ENCODE measurements around the gene LY6G5C.

DNA sequence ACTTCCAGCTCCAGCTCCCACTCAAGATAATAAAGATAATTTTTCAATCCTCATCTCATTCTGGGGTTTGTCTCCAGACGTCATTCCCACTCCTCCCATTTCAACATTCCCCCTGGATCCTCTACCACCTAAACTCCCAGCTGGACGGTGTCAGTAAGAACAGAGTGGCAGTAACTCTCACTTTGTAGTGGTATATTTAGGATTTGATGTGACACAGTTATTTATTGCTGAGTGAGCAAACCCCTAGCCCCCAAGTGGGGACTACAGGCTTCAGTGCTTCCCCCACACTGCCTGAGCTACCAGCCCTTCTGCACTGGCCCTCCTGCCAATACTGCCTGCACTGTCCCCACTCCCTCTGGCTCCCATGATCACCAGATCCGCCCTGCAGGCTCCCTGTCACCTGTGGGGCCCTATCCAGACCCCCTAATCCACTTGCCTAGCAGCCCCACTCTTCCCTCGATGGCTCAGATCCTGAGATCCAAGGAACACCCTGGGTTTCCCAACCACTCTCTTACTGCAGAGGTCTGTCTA, 22.6 kb downstream of the LY6G5C start:
- TF ChIP-seq BHLHE40 (IDR thresholded peaks at IDR 0.05; ENCODE audit: borderline replicate concordance) (no peak), SP1 (IDR thresholded peaks at IDR 0.05) (no peak), FOXA1 (IDR thresholded peaks at IDR 0.05) (no peak), FOXM1 (IDR thresholded peaks at IDR 0.05; ENCODE audit: borderline replicate concordance) (no peak), HDGF (IDR thresholded peaks at IDR 0.05; ENCODE audit: borderline replicate concordance) (no peak), LEF1 (IDR thresholded peaks at IDR 0.05; ENCODE audit: borderline replicate concordance) (no peak), SUZ12 (IDR thresholded peaks at IDR 0.05) (no peak), CTBP1 (IDR thresholded peaks at IDR 0.05; ENCODE audit: borderline replicate concordance) (no peak), TARDBP (IDR thresholded peaks at IDR 0.05) (no peak), ELF4 (IDR thresholded peaks at IDR 0.05) (no peak)

Measured in HEK293T (cell line).